Activated naive CD8-positive, alpha-beta T cell treated with anti-CD3 and anti-CD28 coated beads, Interleukin-2, amount 50 U/mL, for 24 hours (primary cell): ENCODE data around the gene DROSHA.

ENCODE experiments used
- ATAC-seq: fragments of 150-1000 bp; cut with Tn5 transposase; one replicate; pipeline ENCODE4 v1.10.0; 2021
- DNase-seq: peaks from one replicate; pipeline ENCODE4 v3.0.0; 2021
- H3K27ac Mint-ChIP-seq: one replicate; pipeline ENCODE4 v1.8.0; 2021; ENCODE audit warnings: mild to moderate bottlenecking, mixed read lengths
- H3K27me3 Mint-ChIP-seq: one replicate; pipeline ENCODE4 v1.8.0; 2021; ENCODE audit warnings: mixed read lengths
- H3K36me3 Mint-ChIP-seq: one replicate; pipeline ENCODE4 v1.8.0; 2021; ENCODE audit warnings: low read depth, mixed read lengths
- H3K4me1 Mint-ChIP-seq: one replicate; pipeline ENCODE4 v1.8.0; 2021; ENCODE audit warnings: mixed read lengths
- H3K4me3 Mint-ChIP-seq: one replicate; pipeline ENCODE4 v1.8.0; 2021; ENCODE audit warnings: mild to moderate bottlenecking, moderate library complexity, mixed read lengths
- H3K9me3 Mint-ChIP-seq: one replicate; pipeline ENCODE4 v1.8.0; 2021; ENCODE audit warnings: mixed read lengths

DROSHA gene

GRCh38 chr5:31492869-31493268 lies 39.0 kb downstream of the DROSHA start:
- H3K27me3 Mint-ChIP-seq = no peaks in the 10 kb centered on the region
- H3K4me1 Mint-ChIP-seq = no peaks in the 10 kb centered on the region
- no peak overlapping the region for H3K4me3 Mint-ChIP-seq
- peaks cover 40% of the 10 kb centered on the region for H3K36me3 Mint-ChIP-seq
- H3K9me3 Mint-ChIP-seq = no peaks in the 10 kb centered on the region
- DNase-seq = no peak
- H3K27ac Mint-ChIP-seq = no peak overlapping the region
- no peak for ATAC-seq

- Mint-ChIP-seq H3K36me3 (peaks cover 55% of the 10 kb centered on the region), H3K9me3 (no peaks in the 10 kb centered on the region), H3K4me3 (no peak overlapping the region), H3K27ac (no peak overlapping the region), H3K4me1 (no peaks in the 10 kb centered on the region), H3K27me3 (no peaks in the 10 kb centered on the region)
- DNase-seq (no peak), ATAC-seq (no peak)
Observed at GRCh38 chr5:31487506-31487905, 44.4 kb downstream of the DROSHA start.

- H3K36me3 Mint-ChIP-seq = peaks cover 58% of the 10 kb centered on the region
- H3K27me3 Mint-ChIP-seq = no peaks in the 10 kb centered on the region
- no peak overlapping the region for H3K27ac Mint-ChIP-seq
Observed at GRCh38 chr5:31486441-31486840, 45.5 kb downstream of the DROSHA start.

GRCh38 chr5:31485376-31486207 lies 46.3 kb downstream of the DROSHA start:
- Mint-ChIP-seq H3K4me3 (no peak overlapping the region), H3K36me3 (peaks cover 55% of the 10 kb centered on the region), H3K27ac (no peak overlapping the region), H3K4me1 (no peaks in the 10 kb centered on the region), H3K9me3 (no peaks in the 10 kb centered on the region), H3K27me3 (no peaks in the 10 kb centered on the region)
- DNase-seq (no peak), ATAC-seq (no peak)

More at GRCh38 chr5:31486441-31486840, 45.5 kb downstream of the DROSHA start:
- Mint-ChIP-seq H3K4me1 (no peaks in the 10 kb centered on the region), H3K9me3 (no peaks in the 10 kb centered on the region), H3K4me3 (no peak overlapping the region)
- DNase-seq (no peak), ATAC-seq (no peak)

GRCh38 chr5:31481531-31482165 lies 50.2 kb downstream of the DROSHA start:
- Mint-ChIP-seq H3K27ac (no peak overlapping the region), H3K4me1 (no peaks in the 10 kb centered on the region), H3K4me3 (no peak overlapping the region), H3K36me3 (peaks cover 54% of the 10 kb centered on the region), H3K9me3 (no peaks in the 10 kb centered on the region), H3K27me3 (no peaks in the 10 kb centered on the region)
- DNase-seq (no peak), ATAC-seq (no peak)

GRCh38 chr5:31479706-31480105 lies 52.2 kb downstream of the DROSHA start:
- peaks cover 46% of the 10 kb centered on the region for H3K36me3 Mint-ChIP-seq
- no peaks in the 10 kb centered on the region for H3K9me3 Mint-ChIP-seq
- H3K4me3 Mint-ChIP-seq = no peak overlapping the region
- H3K4me1 Mint-ChIP-seq = no peaks in the 10 kb centered on the region
- H3K27me3 Mint-ChIP-seq = no peaks in the 10 kb centered on the region
- DNase-seq (no peak), ATAC-seq (no peak)
- no peak overlapping the region for H3K27ac Mint-ChIP-seq

- Mint-ChIP-seq H3K4me3 (no peak overlapping the region), H3K4me1 (no peaks in the 10 kb centered on the region), H3K27ac (no peak overlapping the region), H3K36me3 (peaks cover 42% of the 10 kb centered on the region), H3K9me3 (no peaks in the 10 kb centered on the region), H3K27me3 (no peaks in the 10 kb centered on the region)
- no peak for DNase-seq
- no peak for ATAC-seq
Observed at GRCh38 chr5:31478901-31479300, 53.0 kb downstream of the DROSHA start.

GRCh38 chr5:31477971-31478370 lies 53.9 kb downstream of the DROSHA start:
- no peaks in the 10 kb centered on the region for H3K4me1 Mint-ChIP-seq
- H3K9me3 Mint-ChIP-seq = no peaks in the 10 kb centered on the region
- H3K4me3 Mint-ChIP-seq = no peak overlapping the region
- no peaks in the 10 kb centered on the region for H3K27me3 Mint-ChIP-seq
- peaks cover 44% of the 10 kb centered on the region for H3K36me3 Mint-ChIP-seq
- no peak overlapping the region for H3K27ac Mint-ChIP-seq
- DNase-seq (no peak), ATAC-seq (no peak)

- no peaks in the 10 kb centered on the region for H3K27me3 Mint-ChIP-seq
- H3K36me3 Mint-ChIP-seq = peaks cover 45% of the 10 kb centered on the region
- ATAC-seq (no peak), DNase-seq (no peak)
- H3K27ac Mint-ChIP-seq = no peak overlapping the region
- no peaks in the 10 kb centered on the region for H3K4me1 Mint-ChIP-seq
- H3K9me3 Mint-ChIP-seq = no peaks in the 10 kb centered on the region
- H3K4me3 Mint-ChIP-seq = no peak overlapping the region
Observed at GRCh38 chr5:31477516-31477915, 54.4 kb downstream of the DROSHA start.

GRCh38 chr5:31476738-31477141 lies 55.2 kb downstream of the DROSHA start:
- Mint-ChIP-seq H3K4me1 (no peaks in the 10 kb centered on the region), H3K36me3 (peaks cover 42% of the 10 kb centered on the region)
- DNase-seq = no peak

GRCh38 chr5:31471916-31472315 lies 60.0 kb downstream of the DROSHA start:
- peaks cover 52% of the 10 kb centered on the region for H3K36me3 Mint-ChIP-seq
- no peaks in the 10 kb centered on the region for H3K9me3 Mint-ChIP-seq
- H3K27ac Mint-ChIP-seq = no peak overlapping the region
- DNase-seq = no peak
- no peaks in the 10 kb centered on the region for H3K4me1 Mint-ChIP-seq
- no peak for ATAC-seq
- H3K27me3 Mint-ChIP-seq = no peaks in the 10 kb centered on the region
- no peak overlapping the region for H3K4me3 Mint-ChIP-seq

More at GRCh38 chr5:31476738-31477141, 55.2 kb downstream of the DROSHA start:
- H3K27me3 Mint-ChIP-seq = no peaks in the 10 kb centered on the region
- no peaks in the 10 kb centered on the region for H3K9me3 Mint-ChIP-seq
- ATAC-seq = no peak
- no peak overlapping the region for H3K27ac Mint-ChIP-seq
- H3K4me3 Mint-ChIP-seq = no peak overlapping the region

GRCh38 chr5:31471040-31471439 lies 60.9 kb downstream of the DROSHA start:
- Mint-ChIP-seq H3K9me3 (peaks cover 1% of the 10 kb centered on the region), H3K36me3 (peaks cover 59% of the 10 kb centered on the region), H3K27ac (no peak overlapping the region), H3K4me3 (no peak overlapping the region), H3K4me1 (no peaks in the 10 kb centered on the region), H3K27me3 (no peaks in the 10 kb centered on the region)
- DNase-seq = no peak
- ATAC-seq = no peak

- DNase-seq = no peak
- no peaks in the 10 kb centered on the region for H3K27me3 Mint-ChIP-seq
- no peak overlapping the region for H3K27ac Mint-ChIP-seq
- ATAC-seq = no peak
- no peak overlapping the region for H3K4me3 Mint-ChIP-seq
- peaks cover 61% of the 10 kb centered on the region for H3K36me3 Mint-ChIP-seq
- H3K4me1 Mint-ChIP-seq = no peaks in the 10 kb centered on the region
- H3K9me3 Mint-ChIP-seq = peaks cover 6% of the 10 kb centered on the region
Observed at GRCh38 chr5:31470608-31471007, 61.3 kb downstream of the DROSHA start.

GRCh38 chr5:31469886-31470285 lies 62.0 kb downstream of the DROSHA start:
- H3K9me3 Mint-ChIP-seq = peaks cover 11% of the 10 kb centered on the region
- ATAC-seq = no peak
- no peak overlapping the region for H3K27ac Mint-ChIP-seq
- H3K4me1 Mint-ChIP-seq = no peaks in the 10 kb centered on the region
- no peak for DNase-seq
- H3K36me3 Mint-ChIP-seq = peaks cover 64% of the 10 kb centered on the region
- H3K4me3 Mint-ChIP-seq = no peak overlapping the region
- H3K27me3 Mint-ChIP-seq = no peaks in the 10 kb centered on the region

- DNase-seq = no peak
- Mint-ChIP-seq H3K27ac (no peak overlapping the region), H3K9me3 (peaks cover 15% of the 10 kb centered on the region), H3K4me3 (no peak overlapping the region), H3K36me3 (peaks cover 66% of the 10 kb centered on the region), H3K27me3 (no peaks in the 10 kb centered on the region), H3K4me1 (no peaks in the 10 kb centered on the region)
- ATAC-seq = no peak
Observed at GRCh38 chr5:31469466-31469865, 62.4 kb downstream of the DROSHA start.
